T-cell (primary cell): Measurements from ENCODE around the gene TOM1L2. TPM values are rescaled to one million over a fixed set of nuclear protein-coding genes. Genes with fewer than 3 reads are reported as not detected.
A peak's percentile ranks its signal among the peaks of the same experiment; 100 is the strongest.

ENCODE experiments used
- ATAC-seq, 4 experiments: fragments of 200-7000 bp in 3 of 4; fragments of 150-1000 bp in 1 of 4; cut with Tn5 transposase; replicated peaks in 1 of 4; 1 replicate in 3 of 4; 2 replicates in 1 of 4; pipeline ENCODE4 v1.10.0; 2021; ENCODE audit warnings: moderate library complexity in 3 of 4, mild to moderate bottlenecking in 2 of 4, moderate number of reproducible peaks in 1 of 4
- CTCF ChIA-PET, 2 donors: fragments of 300-600 bp; sonication (Branson Sonifier 250); formaldehyde crosslinking; loops; one replicate each; lab custom pipeline; 2022; ENCODE audit warnings: antibody characterized with exemption in 2 of 2; lab: Charles Lee
- POLR2A ChIA-PET, 2 donors: fragments of 300-600 bp; sonication (Branson Sonifier 250); formaldehyde crosslinking; loops; one replicate each; lab custom pipeline; 2022; ENCODE audit warnings: antibody characterized with exemption in 2 of 2; lab: Charles Lee
- DNase-seq, 35 experiments: peaks; one replicate each; pipeline versions ENCODE4 v3.0.0 to v3.0.0-alpha.2; 2013 to 2023
- H3K27ac ChIP-seq: one replicate; pipeline ENCODE4 v1.5.1; 2013; ENCODE audit warnings: low read length
- H3K27me3 ChIP-seq, 2 experiments: replicated peaks in 1 of 2; 1 replicate in 1 of 2; 2 replicates in 1 of 2; pipeline versions ENCODE4 v1.6.1 to v1.7.0; 2013; ENCODE audit warnings: low read length in 1 of 2, mixed read lengths in 1 of 2; ENCODE audit not compliant: control insufficient read depth in 2 of 2, insufficient read depth in 2 of 2; ENCODE audit errors: extremely low read depth in 1 of 2
- H3K36me3 ChIP-seq, 2 donors: 1 replicate in 1 of 2; 2 replicates in 1 of 2; pipeline versions ENCODE4 v1.6.1 to v1.7.0; 2013; ENCODE audit warnings: low read length in 1 of 2; ENCODE audit not compliant: control insufficient read depth in 2 of 2, insufficient read depth in 1 of 2; ENCODE audit errors: extremely low read depth in 1 of 2
- H3K4me1 ChIP-seq, 2 experiments: 1 replicate in 1 of 2; 2 replicates in 1 of 2; pipeline versions ENCODE4 v1.6.1 to v1.7.0; 2013; ENCODE audit warnings: low read length in 2 of 2, mixed read lengths in 1 of 2; ENCODE audit not compliant: insufficient read depth in 2 of 2, control insufficient read depth in 1 of 2; ENCODE audit errors: extremely low read depth in 1 of 2
- H3K4me3 ChIP-seq, 2 donors: 1 replicate in 1 of 2; 2 replicates in 1 of 2; pipeline versions ENCODE4 v1.5.1 to v1.7.0; 2013; ENCODE audit warnings: mild to moderate bottlenecking in 2 of 2, low read length in 1 of 2, moderate library complexity in 1 of 2; ENCODE audit not compliant: control insufficient read depth in 1 of 2; ENCODE audit errors: extremely low read depth in 1 of 2
- H3K9me3 ChIP-seq: 2 replicates; pipeline ENCODE4 v1.7.0; 2013
- H3K27ac Mint-ChIP-seq, 2 donors: one replicate each; pipeline ENCODE4 v1.8.0; 2020 to 2021; ENCODE audit warnings: mild to moderate bottlenecking in 2 of 2, mixed read lengths in 2 of 2
- H3K27me3 Mint-ChIP-seq, 2 donors: one replicate each; pipeline ENCODE4 v1.8.0; 2021 to 2022; ENCODE audit warnings: mixed read lengths in 2 of 2
- H3K36me3 Mint-ChIP-seq: one replicate; pipeline ENCODE4 v1.8.0; 2021; ENCODE audit warnings: mixed read lengths
- H3K4me1 Mint-ChIP-seq, 3 donors: one replicate each; pipeline ENCODE4 v1.8.0; 2020 to 2022; ENCODE audit warnings: mixed read lengths in 3 of 3, mild to moderate bottlenecking in 1 of 3
- H3K4me3 Mint-ChIP-seq, 3 donors: one replicate each; pipeline ENCODE4 v1.8.0; 2020 to 2022; ENCODE audit warnings: mild to moderate bottlenecking in 3 of 3, mixed read lengths in 3 of 3, moderate library complexity in 3 of 3
- H3K9me3 Mint-ChIP-seq, 3 donors: one replicate each; pipeline ENCODE4 v1.8.0; 2020 to 2022; ENCODE audit warnings: mixed read lengths in 3 of 3
- WGBS: methylation state at CpG from one replicate; pipeline ENCODE4 v1.1.5; 2013; ENCODE audit warnings: missing lambda C conversion rate; ENCODE audit not compliant: insufficient coverage; 5-methylcytosine and 5-hydroxymethylcytosine counted together
- total RNA-seq, 35 experiments: library from RNA in 6 of 35; stranded (reverse) in 6 of 35; fragments of 120-200 nt in 1 of 35; gene quantifications; one replicate each; pipeline versions ENCODE4 v1.2.1 to v1.2.4 and lab custom pipeline; 2013 to 2026

The TOM1L2 gene
- total RNA-seq, result 10 to 100 TPM; 57.5 to 71.5 (median 61.9) TPM
- 28.0 TPM for total RNA-seq (2013)
- 6.8 to 84.1 (median 43.7) reads per million in 29 experiments for total RNA-seq (lab: John Stamatoyannopoulos, UW)

DNA sequence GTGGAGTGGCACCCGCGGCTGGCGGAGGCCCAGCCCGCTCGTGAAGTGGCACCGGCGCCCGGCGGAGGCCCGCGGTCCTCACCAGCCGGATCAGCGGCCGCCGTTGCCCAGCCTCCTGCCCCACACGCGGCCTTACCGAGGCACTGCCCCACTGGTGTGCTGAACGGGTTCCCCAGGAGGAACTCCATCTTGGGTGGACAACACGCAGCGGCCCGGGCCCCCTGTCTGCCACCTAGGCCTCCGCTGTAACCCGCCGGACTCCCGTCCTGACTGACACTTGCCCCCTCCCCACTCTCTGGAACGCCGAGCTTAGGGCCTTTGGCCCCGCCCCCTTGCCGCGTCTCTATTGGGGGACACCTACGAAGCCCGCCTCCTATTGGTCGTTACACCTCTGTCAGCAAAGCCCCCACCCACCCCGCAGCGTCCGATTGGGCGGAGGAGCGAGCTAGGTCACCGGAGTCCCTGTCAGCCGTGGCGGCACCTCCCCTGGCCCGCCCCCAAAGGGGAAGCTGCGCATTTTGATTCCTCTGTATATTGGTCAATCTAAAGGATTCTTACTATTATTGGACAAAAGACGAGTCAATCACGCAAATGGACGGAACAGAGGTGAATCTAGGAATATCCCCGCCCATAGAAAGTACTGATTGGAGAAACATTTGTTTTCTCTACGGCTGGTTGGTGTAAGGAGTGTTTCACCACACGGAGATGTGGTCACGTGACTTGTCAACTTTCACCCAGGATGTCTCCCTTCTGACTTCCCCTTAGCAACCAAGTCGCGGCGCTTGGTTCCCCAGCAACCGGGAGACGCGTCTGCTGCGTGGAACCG, at the start of gene TOM1L2, which contains the start of gene DRC3:
TOM1L2 (minus strand) TSS at position 275 of the 826 bp plus-strand sequence; CDS start at position 188, 87 bp downstream.
DRC3 (plus strand) TSS at position 737 of the 826 bp plus-strand sequence. CDS start 4,737 bp downstream, outside the sequence.
- peaks cover 3% of the 10 kb centered on the region for H3K36me3 Mint-ChIP-seq
- H3K27ac ChIP-seq, result peak within 1 kb of the TSS; percentile 65
- WGBS, result under 1% methylated on average over 49 of the region's 59 CpGs
- H3K27me3 Mint-ChIP-seq, result no peaks in the 10 kb centered on the region
- H3K4me3 ChIP-seq, result peak within 1 kb of the TSS; percentile 69 to 72
- no peaks in the 10 kb centered on the region for H3K9me3 ChIP-seq
- ATAC-seq (peak; percentile 88 to 92 (median 90)), DNase-seq (peak; percentile 98 to 100 (median 100))
- peaks cover 34 to 48% (median 44%) of the 10 kb centered on the region in 3 donors for H3K4me1 Mint-ChIP-seq
- H3K4me3 Mint-ChIP-seq, result peak within 1 kb of the TSS; percentile 83 to 96 (median 91)
- POLR2A ChIA-PET, result interaction anchor here (0.5 to 1.6 kb wide), 9 partner anchors 12 to 1405 kb away, joined by 3 to 9 read pairs (median 5); partner anchors contain the start of genes FLCN (in 1 of the 2) and SREBF1 (in 1 of the 2)
- peak within 1 kb of the TSS; percentile 91 to 92 for H3K27ac Mint-ChIP-seq
- no peaks in the 10 kb centered on the region for H3K27me3 ChIP-seq
- no peaks in the 10 kb centered on the region for H3K9me3 Mint-ChIP-seq
- peaks cover 10 to 30% of the 10 kb centered on the region in 2 experiments for H3K4me1 ChIP-seq
- CTCF ChIA-PET, result interaction anchor here in 1 of 2 donors (0.5 to 1.4 kb wide), 10 partner anchors 10 to 580 kb away, joined by 3 to 8 read pairs (median 3); no protein-coding TSS in a partner anchor
- no peaks in the 10 kb centered on the region for H3K36me3 ChIP-seq

DNA sequence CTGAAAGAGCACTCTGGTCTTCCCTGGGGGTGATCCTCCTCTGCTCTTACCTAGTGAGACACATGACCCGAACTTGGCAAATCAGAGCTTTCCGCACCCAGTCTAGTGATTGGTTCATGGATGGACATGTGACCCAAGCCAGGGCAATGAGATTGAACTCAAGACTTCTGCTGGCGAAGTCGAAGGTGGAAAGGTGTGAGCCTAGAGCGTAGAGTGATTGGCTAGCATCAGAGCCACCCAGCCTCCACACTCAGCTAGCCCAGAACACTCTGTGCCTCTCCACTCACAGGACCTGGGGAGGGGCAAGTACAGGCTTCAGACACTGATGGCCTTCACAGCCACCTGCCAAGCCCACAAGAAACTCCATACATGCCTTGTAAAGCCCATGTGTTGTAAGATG, 49.2 kb upstream of the TOM1L2 start:
- ChIA-PET POLR2A (interaction anchor here in 1 of 2 donors (0.6 to 0.7 kb wide), 2 partner anchors 159 to 351 kb away, joined by 3 to 19 read pairs; no protein-coding TSS in a partner anchor), CTCF (no interaction called here)
- no peak overlapping the region for H3K27ac Mint-ChIP-seq
- H3K27me3 ChIP-seq, result no peaks in the 10 kb centered on the region
- H3K36me3 ChIP-seq, result peaks cover 25 to 29% of the 10 kb centered on the region in 2 donors
- peaks cover 0 to 11% of the 10 kb centered on the region in 2 experiments for H3K4me1 ChIP-seq
- H3K4me1 Mint-ChIP-seq, result peaks cover 0 to 11% (median 10%) of the 10 kb centered on the region in 3 donors
- DNase-seq, result no peak
- no peak overlapping the region for H3K4me3 ChIP-seq
- H3K36me3 Mint-ChIP-seq, result peaks cover 28% of the 10 kb centered on the region
- no peaks in the 10 kb centered on the region for H3K27me3 Mint-ChIP-seq
- ATAC-seq, result no peak
- WGBS, result 98% methylated on average over 4 of the region's 5 CpGs
- no peaks in the 10 kb centered on the region for H3K9me3 Mint-ChIP-seq
- no peaks in the 10 kb centered on the region for H3K9me3 ChIP-seq
- no peak overlapping the region for H3K4me3 Mint-ChIP-seq
- no peak overlapping the region for H3K27ac ChIP-seq

DNA sequence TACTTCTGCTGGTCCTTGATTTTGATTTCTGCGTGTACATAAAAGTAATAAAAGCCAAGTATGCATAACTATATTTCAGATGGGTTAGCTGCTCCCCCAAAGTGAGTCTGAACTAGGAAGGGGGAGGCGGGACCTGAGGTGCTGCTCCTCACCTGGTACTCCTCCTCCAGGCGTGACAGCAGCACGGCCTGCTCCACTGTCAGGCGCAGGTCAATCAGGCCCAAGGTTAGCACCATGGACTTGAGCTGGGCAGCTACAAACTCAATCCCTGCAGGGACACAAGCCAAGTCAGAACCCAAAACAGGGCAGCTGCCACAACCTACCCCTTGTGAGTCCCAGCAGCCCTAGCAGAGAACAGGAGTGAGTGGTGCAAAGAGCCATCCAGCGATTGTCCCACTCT, 48.8 kb upstream of the TOM1L2 start:
- ChIA-PET POLR2A (interaction anchor here in 1 of 2 donors (0.6 kb wide), 1 partner anchor 159 kb away, joined by 19 read pairs; no protein-coding TSS in a partner anchor), CTCF (interaction anchor here in 1 of 2 donors (0.7 kb wide), 1 partner anchor 341 kb away, joined by 3 read pairs; no protein-coding TSS in a partner anchor)
- H3K9me3 ChIP-seq, result no peaks in the 10 kb centered on the region
- WGBS, result 100% methylated on average over 3 of the region's 6 CpGs
- DNase-seq, result no peak
- H3K36me3 Mint-ChIP-seq, result peaks cover 32% of the 10 kb centered on the region
- no peaks in the 10 kb centered on the region for H3K9me3 Mint-ChIP-seq
- H3K27me3 ChIP-seq, result no peaks in the 10 kb centered on the region
- H3K27ac Mint-ChIP-seq, result no peak overlapping the region
- peaks cover 24 to 28% of the 10 kb centered on the region in 2 donors for H3K36me3 ChIP-seq
- no peak overlapping the region for H3K4me3 ChIP-seq
- no peak for ATAC-seq
- peaks cover 0 to 7% of the 10 kb centered on the region in 2 experiments for H3K4me1 ChIP-seq
- peaks cover 0 to 8% (median 6%) of the 10 kb centered on the region in 3 donors for H3K4me1 Mint-ChIP-seq
- H3K27me3 Mint-ChIP-seq, result no peaks in the 10 kb centered on the region
- H3K4me3 Mint-ChIP-seq, result no peak overlapping the region
- H3K27ac ChIP-seq, result no peak overlapping the region

DNA sequence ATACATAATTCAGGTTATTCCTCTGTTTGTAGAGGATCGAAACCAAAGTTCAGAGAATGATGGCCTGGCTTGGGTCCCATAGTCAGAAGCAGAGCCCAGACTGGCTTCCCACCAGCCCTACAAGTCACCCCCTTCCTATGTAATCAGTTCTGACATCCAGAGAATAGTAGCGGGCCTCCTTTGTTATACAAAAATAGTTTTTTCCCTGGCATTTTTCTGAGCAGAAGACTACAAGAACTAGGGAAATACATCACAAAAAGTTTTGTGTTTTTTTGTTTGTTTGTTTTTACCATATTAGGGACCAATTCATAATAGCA, 47.6 kb upstream of the TOM1L2 start:
- no peak overlapping the region for H3K27ac Mint-ChIP-seq
- no peak overlapping the region for H3K4me3 Mint-ChIP-seq
- H3K9me3 Mint-ChIP-seq, result no peaks in the 10 kb centered on the region
- H3K36me3 Mint-ChIP-seq, result peaks cover 25% of the 10 kb centered on the region
- Histone ChIP-seq H3K27ac (no peak overlapping the region), H3K4me3 (no peak overlapping the region), H3K9me3 (no peaks in the 10 kb centered on the region), H3K27me3 (no peaks in the 10 kb centered on the region), H3K36me3 (peaks cover 21 to 24% of the 10 kb centered on the region in 2 donors), H3K4me1 (no peaks in the 10 kb centered on the region)
- ChIA-PET POLR2A (no interaction called here), CTCF (no interaction called here)
- ATAC-seq (no peak), DNase-seq (no peak)
- WGBS, result no CpG with 5 or more reads among the region's 2 CpGs
- H3K27me3 Mint-ChIP-seq, result no peaks in the 10 kb centered on the region
- H3K4me1 Mint-ChIP-seq, result no peaks in the 10 kb centered on the region

DNA sequence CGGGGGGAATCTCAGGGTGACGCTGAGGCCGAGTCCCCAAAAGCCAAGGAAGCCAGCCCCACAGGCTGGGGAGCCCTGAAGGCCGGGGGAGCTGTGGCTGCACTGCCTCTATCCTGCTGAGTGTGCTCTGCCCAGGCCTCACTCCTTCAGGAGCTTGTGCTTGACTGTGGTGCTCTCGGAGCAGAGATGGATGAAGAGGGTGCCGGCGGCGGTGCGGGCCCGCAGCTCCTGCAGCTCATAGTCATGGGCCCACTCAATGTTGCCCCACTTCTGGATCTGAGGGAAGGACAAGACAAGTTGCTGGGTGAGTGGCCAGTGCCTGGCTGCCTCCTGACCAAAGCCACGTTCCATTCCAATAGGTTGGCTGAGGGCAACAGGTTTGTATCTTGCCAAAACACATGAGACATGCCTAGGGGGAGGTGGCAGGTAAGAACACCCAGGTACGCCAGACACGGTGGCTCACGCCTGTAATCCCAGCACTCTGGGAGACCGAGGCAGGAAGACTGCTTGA, 46.3 kb upstream of the TOM1L2 start:
- no peak overlapping the region for H3K27ac Mint-ChIP-seq
- Histone ChIP-seq H3K4me3 (no peak overlapping the region), H3K36me3 (peaks cover 18 to 19% of the 10 kb centered on the region in 2 donors), H3K27ac (no peak overlapping the region), H3K27me3 (no peaks in the 10 kb centered on the region), H3K4me1 (no peaks in the 10 kb centered on the region), H3K9me3 (no peaks in the 10 kb centered on the region)
- H3K9me3 Mint-ChIP-seq, result no peaks in the 10 kb centered on the region
- H3K36me3 Mint-ChIP-seq, result peaks cover 15% of the 10 kb centered on the region
- DNase-seq (no peak), ATAC-seq (no peak)
- WGBS, result over 99% methylated on average over 11 of the region's 15 CpGs
- H3K4me1 Mint-ChIP-seq, result no peaks in the 10 kb centered on the region
- CTCF ChIA-PET, result no interaction called here
- no peak overlapping the region for H3K4me3 Mint-ChIP-seq
- H3K27me3 Mint-ChIP-seq, result no peaks in the 10 kb centered on the region
- POLR2A ChIA-PET, result interaction anchor here in 1 of 2 donors (0.6 kb wide), 1 partner anchor 11 kb away, joined by 3 read pairs; no protein-coding TSS in a partner anchor

DNA sequence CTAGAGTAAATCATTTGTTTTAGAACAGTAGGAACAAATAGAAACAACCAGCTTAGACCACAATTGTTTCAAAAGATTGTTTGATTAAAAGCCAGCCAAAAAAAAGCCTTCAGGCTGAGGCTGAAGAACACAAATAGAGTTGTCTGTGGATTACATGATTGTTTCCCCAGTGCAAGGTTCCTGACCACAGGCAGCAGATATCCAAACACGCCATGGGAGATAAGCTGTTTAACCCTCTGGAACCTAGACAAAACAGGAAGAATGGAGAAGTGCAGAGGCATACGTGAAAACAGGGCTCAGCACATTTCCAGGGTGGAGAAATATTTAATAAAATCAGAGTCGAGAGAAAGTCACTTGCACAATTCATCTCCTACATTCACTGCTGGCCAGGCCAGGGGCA, 45.8 kb upstream of the TOM1L2 start:
- Histone ChIP-seq H3K9me3 (no peaks in the 10 kb centered on the region), H3K4me3 (no peak overlapping the region), H3K4me1 (no peaks in the 10 kb centered on the region), H3K27me3 (no peaks in the 10 kb centered on the region), H3K36me3 (peaks cover 18 to 20% of the 10 kb centered on the region in 2 donors), H3K27ac (no peak overlapping the region)
- Mint-ChIP-seq H3K9me3 (no peaks in the 10 kb centered on the region), H3K27me3 (no peaks in the 10 kb centered on the region), H3K4me3 (no peak overlapping the region), H3K4me1 (no peaks in the 10 kb centered on the region), H3K36me3 (peaks cover 19% of the 10 kb centered on the region), H3K27ac (peak overlapping the region in 1 of 2 donors; percentile 39)
- DNase-seq (no peak), ATAC-seq (no peak)
- WGBS, result no CpG with 5 or more reads among the region's 3 CpGs
- ChIA-PET CTCF (no interaction called here), POLR2A (interaction anchor here in 1 of 2 donors (0.6 kb wide), 1 partner anchor 11 kb away, joined by 3 read pairs; no protein-coding TSS in a partner anchor)
